GM12873 (cell line): Measurements from ENCODE around the gene PRCD.

Source experiments
- CTCF ChIP-seq: IDR thresholded peaks from 2 replicates; pipeline ENCODE4 v1.5.1; 2012; ENCODE audit warnings: low read depth, mild to moderate bottlenecking, moderate library complexity, low read length, control low read depth; ENCODE audit not compliant: insufficient read depth; ENCODE audit errors: missing control alignments

Gene PRCD

GRCh38 chr17:76500747-76501017 lies 39.2 kb upstream of the PRCD start:
- TF ChIP-seq CTCF: no peak

DNA sequence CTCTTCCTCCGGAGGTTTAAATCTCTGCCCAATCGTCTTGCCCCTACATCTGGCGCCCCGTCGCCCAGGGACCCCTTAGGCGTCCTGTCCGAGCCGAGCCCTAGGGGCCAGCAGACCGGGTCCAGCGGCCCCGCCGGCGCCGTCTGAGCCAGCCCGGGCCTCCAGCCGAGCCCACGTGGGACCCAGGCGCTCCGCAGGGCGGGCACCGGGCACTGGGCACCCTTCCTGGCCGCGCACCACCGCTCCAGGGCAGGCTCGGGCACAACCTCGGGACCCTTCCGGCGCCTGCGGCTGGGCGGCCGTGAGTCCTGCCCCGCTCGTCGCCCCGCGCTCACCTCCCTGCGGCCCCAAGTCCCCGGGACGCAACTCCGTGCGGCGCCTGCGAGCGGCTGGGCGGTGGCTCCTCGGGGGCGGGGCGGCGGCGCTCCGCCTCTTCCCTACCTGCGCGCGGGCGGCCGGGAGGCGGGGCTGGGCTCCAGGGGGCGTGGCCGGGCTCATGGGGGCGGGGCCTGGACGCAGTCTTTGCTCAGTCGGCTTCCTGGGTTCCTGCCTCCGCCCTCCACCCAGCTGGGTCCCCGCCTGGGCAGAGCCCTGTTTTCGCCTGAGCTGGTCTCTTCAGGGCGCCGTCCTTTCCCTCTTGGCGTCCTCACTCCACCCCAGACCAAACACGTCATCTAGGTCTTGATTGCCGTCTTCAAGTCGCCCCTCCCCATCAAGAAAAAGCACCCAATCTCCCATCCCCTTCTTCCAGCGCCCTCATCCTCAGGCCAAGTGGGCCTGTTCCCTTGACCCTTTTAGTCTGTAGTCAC lies 38.6 kb upstream of the PRCD start, which contains the start of gene RHBDF2:
Gene RHBDF2 (minus strand): TSS at position 406 of the 809 bp plus-strand sequence. CDS start 19,899 bp downstream, outside the sequence.
- TF ChIP-seq CTCF: no peak

DNA sequence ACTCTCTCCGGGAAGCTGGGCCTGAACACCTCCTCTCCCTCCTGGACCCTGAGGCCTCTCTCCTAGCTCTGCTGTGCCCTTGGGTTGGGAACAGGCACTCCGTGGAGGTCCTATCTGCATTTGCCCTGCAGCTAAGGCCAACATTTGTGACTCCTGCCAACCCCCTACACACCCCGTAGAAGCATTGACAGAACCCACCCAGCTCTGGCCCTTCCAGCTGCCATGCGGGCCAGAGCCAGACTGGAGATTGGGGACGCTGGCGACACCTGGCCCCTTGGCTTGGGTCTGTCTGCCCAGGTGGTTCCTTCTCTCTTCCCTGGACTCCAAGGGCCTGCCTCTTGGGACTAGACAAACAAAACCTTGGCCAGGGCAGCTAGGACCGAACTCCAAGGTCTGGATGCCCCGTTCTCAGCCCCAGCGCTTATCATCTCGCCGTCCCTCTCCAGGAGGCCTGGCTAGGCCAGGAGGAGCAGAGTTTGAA lies 38.0 kb upstream of the PRCD start:
- TF ChIP-seq CTCF: no peak

DNA sequence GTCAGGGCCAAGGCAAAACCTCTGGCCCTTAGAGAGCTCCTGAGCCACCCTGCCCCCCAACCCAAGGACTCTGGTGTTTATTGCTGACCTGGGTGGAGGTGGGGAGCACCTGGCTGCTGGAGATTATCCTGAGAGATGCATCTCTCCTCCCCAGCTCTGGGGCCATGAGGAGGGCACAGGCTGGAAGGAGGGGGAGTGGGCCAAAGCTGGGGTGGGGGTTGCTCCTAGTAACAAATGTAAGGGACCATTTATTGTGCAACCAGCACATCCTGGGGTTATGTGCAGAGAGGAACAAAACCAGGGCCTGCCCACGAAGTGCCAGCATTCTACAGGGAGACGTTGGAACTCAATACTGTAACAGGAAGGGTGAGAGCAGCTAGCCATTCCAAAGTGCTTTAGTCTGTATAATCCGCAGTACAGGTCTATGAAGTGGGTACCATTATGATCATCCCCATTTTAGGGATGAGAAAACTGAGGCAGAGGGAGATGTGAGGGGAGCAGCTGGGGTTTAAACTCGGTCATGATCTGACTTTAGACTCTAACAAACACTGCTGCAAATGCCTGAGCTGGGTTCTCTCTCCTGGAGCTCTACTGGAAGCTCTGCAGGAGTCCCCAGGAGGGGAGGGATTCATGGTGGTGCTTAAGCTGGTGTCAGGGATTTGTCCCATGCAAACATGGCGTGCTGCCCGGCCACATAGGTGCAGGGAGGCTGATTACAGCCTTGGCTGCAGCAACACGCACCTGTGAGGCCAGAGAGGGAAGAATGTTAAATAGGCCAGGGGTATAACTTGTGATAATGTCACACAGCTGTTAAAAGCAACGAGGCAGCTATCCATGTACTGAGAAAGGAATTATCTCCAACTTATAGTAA lies 37.3 kb upstream of the PRCD start:
- TF ChIP-seq CTCF: no peak

GRCh38 chr17:76504117-76504516 lies 35.7 kb upstream of the PRCD start:
- TF ChIP-seq CTCF: peak; percentile 27

GRCh38 chr17:76506408-76507345 lies 33.2 kb upstream of the PRCD start:
- TF ChIP-seq CTCF: peak; percentile 88

DNA sequence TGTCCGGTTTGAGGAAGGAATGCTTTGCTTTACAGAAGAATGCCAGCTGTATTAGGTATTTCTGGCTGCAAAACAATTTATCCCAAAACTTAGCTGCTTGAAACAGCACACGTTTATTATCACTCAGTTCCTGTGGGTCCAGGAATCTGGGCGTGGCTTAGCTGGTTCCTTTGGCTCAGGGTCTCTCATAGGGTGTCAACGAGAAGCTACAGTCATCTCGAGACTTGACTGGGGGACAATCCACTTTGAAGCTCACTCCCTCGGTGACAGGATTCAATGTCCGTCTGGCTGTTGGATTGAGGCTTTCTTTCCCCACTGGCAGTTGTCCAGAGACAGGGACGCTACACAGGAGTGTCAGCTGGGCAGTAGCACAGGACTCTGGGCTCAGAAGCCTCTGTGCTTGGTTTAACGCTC lies 29.0 kb upstream of the PRCD start:
- no peak for TF ChIP-seq CTCF
